Ishikawa (cell line): Measurements from ENCODE around the gene LRRC49.

ENCODE experiments used
- CEBPB ChIP-seq: IDR thresholded peaks from 2 replicates; pipeline ENCODE4 v1.6.1; 2012
- EP300 ChIP-seq: IDR thresholded peaks from 2 replicates; pipeline ENCODE4 v1.6.1; 2012; ENCODE audit warnings: borderline replicate concordance
- TAF1 ChIP-seq: IDR thresholded peaks from 2 replicates; pipeline ENCODE4 v1.6.1; 2012; ENCODE audit warnings: low read depth, mild to moderate bottlenecking
- USF1 ChIP-seq: IDR thresholded peaks from 2 replicates; pipeline ENCODE4 v1.6.1; 2012
- TF ChIP-seq, protein P1 (sequence below): IDR thresholded peaks from 2 replicates; pipeline ENCODE4 v1.6.1; 2012
- TF ChIP-seq, protein P2 (sequence below): IDR thresholded peaks from 2 replicates; pipeline ENCODE4 v1.6.1; 2012; ENCODE audit warnings: low read depth, mild to moderate bottlenecking

DNA sequence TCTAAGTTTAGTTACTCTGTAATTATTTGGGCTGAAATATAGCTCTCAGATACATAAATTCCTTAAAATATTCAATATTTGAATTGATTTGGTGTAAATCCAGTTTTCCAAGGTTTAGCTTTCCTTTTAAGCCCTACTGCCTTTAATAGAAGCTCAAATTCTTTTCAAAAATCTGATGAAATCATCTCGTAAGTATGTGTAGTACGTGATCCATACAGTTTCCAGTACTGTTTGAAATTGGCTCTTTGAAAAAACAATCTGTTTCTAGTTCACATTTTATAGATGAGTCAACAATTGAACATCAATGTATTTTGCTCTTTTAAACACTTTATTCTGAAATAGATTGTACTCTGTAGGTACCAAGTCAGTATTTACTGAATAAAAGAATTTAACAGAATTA is 84.2 kb downstream of the LRRC49 start:
- TF ChIP-seq EP300 (no peak), TAF1 (no peak), USF1 (no peak), CEBPB (no peak)
- TF ChIP-seq, protein P1, sequence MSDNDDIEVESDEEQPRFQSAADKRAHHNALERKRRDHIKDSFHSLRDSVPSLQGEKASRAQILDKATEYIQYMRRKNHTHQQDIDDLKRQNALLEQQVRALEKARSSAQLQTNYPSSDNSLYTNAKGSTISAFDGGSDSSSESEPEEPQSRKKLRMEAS, result no peak
- TF ChIP-seq, protein P2, sequence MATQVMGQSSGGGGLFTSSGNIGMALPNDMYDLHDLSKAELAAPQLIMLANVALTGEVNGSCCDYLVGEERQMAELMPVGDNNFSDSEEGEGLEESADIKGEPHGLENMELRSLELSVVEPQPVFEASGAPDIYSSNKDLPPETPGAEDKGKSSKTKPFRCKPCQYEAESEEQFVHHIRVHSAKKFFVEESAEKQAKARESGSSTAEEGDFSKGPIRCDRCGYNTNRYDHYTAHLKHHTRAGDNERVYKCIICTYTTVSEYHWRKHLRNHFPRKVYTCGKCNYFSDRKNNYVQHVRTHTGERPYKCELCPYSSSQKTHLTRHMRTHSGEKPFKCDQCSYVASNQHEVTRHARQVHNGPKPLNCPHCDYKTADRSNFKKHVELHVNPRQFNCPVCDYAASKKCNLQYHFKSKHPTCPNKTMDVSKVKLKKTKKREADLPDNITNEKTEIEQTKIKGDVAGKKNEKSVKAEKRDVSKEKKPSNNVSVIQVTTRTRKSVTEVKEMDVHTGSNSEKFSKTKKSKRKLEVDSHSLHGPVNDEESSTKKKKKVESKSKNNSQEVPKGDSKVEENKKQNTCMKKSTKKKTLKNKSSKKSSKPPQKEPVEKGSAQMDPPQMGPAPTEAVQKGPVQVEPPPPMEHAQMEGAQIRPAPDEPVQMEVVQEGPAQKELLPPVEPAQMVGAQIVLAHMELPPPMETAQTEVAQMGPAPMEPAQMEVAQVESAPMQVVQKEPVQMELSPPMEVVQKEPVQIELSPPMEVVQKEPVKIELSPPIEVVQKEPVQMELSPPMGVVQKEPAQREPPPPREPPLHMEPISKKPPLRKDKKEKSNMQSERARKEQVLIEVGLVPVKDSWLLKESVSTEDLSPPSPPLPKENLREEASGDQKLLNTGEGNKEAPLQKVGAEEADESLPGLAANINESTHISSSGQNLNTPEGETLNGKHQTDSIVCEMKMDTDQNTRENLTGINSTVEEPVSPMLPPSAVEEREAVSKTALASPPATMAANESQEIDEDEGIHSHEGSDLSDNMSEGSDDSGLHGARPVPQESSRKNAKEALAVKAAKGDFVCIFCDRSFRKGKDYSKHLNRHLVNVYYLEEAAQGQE, result no peak
